ENCODE measurements around the gene ST3GAL4. TPM values are rescaled to one million over a fixed set of nuclear protein-coding genes. Genes with fewer than 3 reads are reported as not detected.
A peak's percentile ranks its signal among the peaks of the same experiment; 100 is the strongest.

Gene ST3GAL4
- total and polyA plus RNA-seq, 3 donors from 2014 or later, result 102 to 221 (median 212) TPM

- peak overlapping the region in 1 of 2 donors; percentile 32 for H3K27ac ChIP-seq
- H3K4me3 ChIP-seq, result no peak overlapping the region
- TF ChIP-seq POLR2A (IDR thresholded peaks at IDR 0.05), result no peak
- TF ChIP-seq, protein P1, sequence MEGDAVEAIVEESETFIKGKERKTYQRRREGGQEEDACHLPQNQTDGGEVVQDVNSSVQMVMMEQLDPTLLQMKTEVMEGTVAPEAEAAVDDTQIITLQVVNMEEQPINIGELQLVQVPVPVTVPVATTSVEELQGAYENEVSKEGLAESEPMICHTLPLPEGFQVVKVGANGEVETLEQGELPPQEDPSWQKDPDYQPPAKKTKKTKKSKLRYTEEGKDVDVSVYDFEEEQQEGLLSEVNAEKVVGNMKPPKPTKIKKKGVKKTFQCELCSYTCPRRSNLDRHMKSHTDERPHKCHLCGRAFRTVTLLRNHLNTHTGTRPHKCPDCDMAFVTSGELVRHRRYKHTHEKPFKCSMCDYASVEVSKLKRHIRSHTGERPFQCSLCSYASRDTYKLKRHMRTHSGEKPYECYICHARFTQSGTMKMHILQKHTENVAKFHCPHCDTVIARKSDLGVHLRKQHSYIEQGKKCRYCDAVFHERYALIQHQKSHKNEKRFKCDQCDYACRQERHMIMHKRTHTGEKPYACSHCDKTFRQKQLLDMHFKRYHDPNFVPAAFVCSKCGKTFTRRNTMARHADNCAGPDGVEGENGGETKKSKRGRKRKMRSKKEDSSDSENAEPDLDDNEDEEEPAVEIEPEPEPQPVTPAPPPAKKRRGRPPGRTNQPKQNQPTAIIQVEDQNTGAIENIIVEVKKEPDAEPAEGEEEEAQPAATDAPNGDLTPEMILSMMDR (IDR thresholded peaks at IDR 0.05), result no peak
- WGBS, 2 donors, result 39 to 45% methylated on average over 5 to 11 of the region's 11 CpGs
- H3K36me3 ChIP-seq (ENCODE audit: low read depth, missing control alignments), result no peaks in the 10 kb centered on the region
- peaks cover 22% of the 10 kb centered on the region for H3K4me1 ChIP-seq
- DNase-seq, result peak; percentile 62
- intact Hi-C loops (cut with DNase I; ENCODE audit: low total_unique reads), result no loop called here
- H3K9me3 ChIP-seq, result no peaks in the 10 kb centered on the region
- H3K27me3 ChIP-seq, result no peaks in the 10 kb centered on the region
Observed at GRCh38 chr11:126339863-126340434, 15.5 kb upstream of the ST3GAL4 start.

- H3K9me3 ChIP-seq, result no peaks in the 10 kb centered on the region
- no peaks in the 10 kb centered on the region for H3K36me3 ChIP-seq (ENCODE audit: low read depth, missing control alignments)
- no peak overlapping the region for H3K27ac ChIP-seq
- H3K4me3 ChIP-seq, result no peak overlapping the region
- TF ChIP-seq POLR2A (IDR thresholded peaks at IDR 0.05), result no peak
- TF ChIP-seq, protein P1 (IDR thresholded peaks at IDR 0.05), result no peak
- intact Hi-C loops (cut with DNase I; ENCODE audit: low total_unique reads), result no loop called here
- peaks cover 29% of the 10 kb centered on the region for H3K4me1 ChIP-seq
- no peak for DNase-seq
- H3K27me3 ChIP-seq, result no peaks in the 10 kb centered on the region
- WGBS, 2 donors, result 90 to 91% methylated on average over 7 of the region's 7 CpGs
Observed at GRCh38 chr11:126340960-126341606, 14.4 kb upstream of the ST3GAL4 start.

DNA sequence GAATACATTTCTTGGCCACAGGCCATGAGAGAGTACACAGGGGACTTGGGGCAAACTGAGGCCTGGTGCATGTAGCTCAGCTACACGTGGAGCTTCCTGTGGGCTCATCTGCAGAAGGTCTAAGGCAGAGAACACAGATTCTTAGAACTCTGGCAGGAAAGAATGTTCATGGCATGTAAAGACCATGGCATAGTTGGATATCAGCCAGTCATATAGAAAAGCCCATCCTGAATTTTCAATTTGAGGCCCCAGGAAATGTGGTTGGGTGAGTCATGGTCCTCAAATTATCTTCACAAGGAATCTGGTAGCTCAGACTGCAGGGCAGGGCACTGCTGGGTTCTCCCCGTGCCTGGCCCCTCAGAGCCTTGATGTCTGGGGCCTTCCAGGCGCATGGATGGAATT lies 13.7 kb upstream of the ST3GAL4 start:
- H3K27ac ChIP-seq, result no peak overlapping the region
- no peaks in the 10 kb centered on the region for H3K36me3 ChIP-seq (ENCODE audit: low read depth, missing control alignments)
- no peaks in the 10 kb centered on the region for H3K27me3 ChIP-seq
- intact Hi-C loops (cut with DNase I; ENCODE audit: low total_unique reads), result no loop called here
- no peak for DNase-seq
- TF ChIP-seq POLR2A (IDR thresholded peaks at IDR 0.05), result no peak
- TF ChIP-seq, protein P1 (IDR thresholded peaks at IDR 0.05), result no peak
- 63 to 77% methylated on average over 2 to 3 of the region's 3 CpGs for WGBS, 2 donors
- no peaks in the 10 kb centered on the region for H3K9me3 ChIP-seq
- peaks cover 36% of the 10 kb centered on the region for H3K4me1 ChIP-seq
- H3K4me3 ChIP-seq, result no peak overlapping the region

- no peaks in the 10 kb centered on the region for H3K27me3 ChIP-seq
- 96% methylated on average over 16 of the region's 16 CpGs for WGBS, 2 donors
- peaks cover 49% of the 10 kb centered on the region for H3K4me1 ChIP-seq
- no peak overlapping the region for H3K27ac ChIP-seq
- DNase-seq, result no peak
- no peak overlapping the region for H3K4me3 ChIP-seq
- intact Hi-C loops (cut with DNase I; ENCODE audit: low total_unique reads), result no loop called here
- no peaks in the 10 kb centered on the region for H3K9me3 ChIP-seq
- no peak for TF ChIP-seq POLR2A (IDR thresholded peaks at IDR 0.05)
- TF ChIP-seq, protein P1 (IDR thresholded peaks at IDR 0.05), result no peak
- no peaks in the 10 kb centered on the region for H3K36me3 ChIP-seq (ENCODE audit: low read depth, missing control alignments)
Observed at GRCh38 chr11:126343051-126343450, 12.4 kb upstream of the ST3GAL4 start.

Data from testis (tissue), 3 donors.